H9 (cell line): ENCODE results near the gene TCF4. TPM values are rescaled to one million over a fixed set of nuclear protein-coding genes. Genes with fewer than 3 reads are reported as not detected.

Source experiments
- DNase-seq: peaks from one replicate; pipeline ENCODE4 v3.0.0-alpha.2; 2017
- H2AFZ ChIP-seq: one replicate; pipeline ENCODE4 v1.6.1; 2013; ENCODE audit warnings: mild to moderate bottlenecking, low read length, control low read depth, moderate library complexity
- H2AK5ac ChIP-seq: 2 replicates; pipeline ENCODE4 v1.6.1; 2013; ENCODE audit warnings: low read length, control low read depth, mixed read lengths; ENCODE audit not compliant: insufficient read length
- H2BK120ac ChIP-seq: one replicate; pipeline ENCODE4 v1.6.1; 2013; ENCODE audit warnings: low read depth, mild to moderate bottlenecking, low read length, control low read depth, inconsistent platforms; ENCODE audit not compliant: poor library complexity, severe bottlenecking
- H2BK12ac ChIP-seq: 2 replicates; pipeline ENCODE4 v1.6.1; 2013; ENCODE audit warnings: low read length, control low read depth, mixed read lengths, low read depth; ENCODE audit not compliant: insufficient read length
- H2BK15ac ChIP-seq: 2 replicates; pipeline ENCODE4 v1.6.1; 2013; ENCODE audit warnings: low read depth, low read length, control low read depth
- H2BK20ac ChIP-seq: one replicate; pipeline ENCODE4 v1.6.1; 2013; ENCODE audit warnings: low read depth, mild to moderate bottlenecking, low read length, control low read depth, inconsistent platforms; ENCODE audit not compliant: poor library complexity, severe bottlenecking
- H2BK5ac ChIP-seq: 2 replicates; pipeline ENCODE4 v1.6.1; 2013; ENCODE audit warnings: low read length, control low read depth, mixed read lengths; ENCODE audit not compliant: insufficient read length
- H3K14ac ChIP-seq: 2 replicates; pipeline ENCODE4 v1.6.1; 2013; ENCODE audit warnings: low read length, control low read depth; ENCODE audit not compliant: insufficient read depth
- H3K18ac ChIP-seq: 2 replicates; pipeline ENCODE4 v1.6.1; 2013; ENCODE audit warnings: low read depth, mild to moderate bottlenecking, mixed read lengths, low read length, control low read depth; ENCODE audit not compliant: insufficient read length
- H3K23ac ChIP-seq: 2 replicates; pipeline ENCODE4 v1.6.1; 2013; ENCODE audit warnings: low read length, control low read depth, mixed read lengths, low read depth; ENCODE audit not compliant: insufficient read length
- H3K23me2 ChIP-seq: 2 replicates; pipeline ENCODE4 v1.6.1; 2013; ENCODE audit warnings: low read depth, mild to moderate bottlenecking, mixed read lengths, low read length, control low read depth; ENCODE audit not compliant: insufficient read length, poor library complexity, severe bottlenecking
- H3K27ac ChIP-seq: 2 replicates; pipeline ENCODE4 v1.5.1; 2013; ENCODE audit warnings: low read length, control low read depth, mixed read lengths, low read depth; ENCODE audit not compliant: insufficient read length
- H3K27me3 ChIP-seq: 2 replicates; pipeline ENCODE4 v1.6.1; 2013; ENCODE audit warnings: low read length, control low read depth, inconsistent platforms; ENCODE audit not compliant: insufficient read depth
- H3K4ac ChIP-seq: 2 replicates; pipeline ENCODE4 v1.6.1; 2013; ENCODE audit warnings: low read depth, mild to moderate bottlenecking, control low read depth, inconsistent platforms, low read length, moderate library complexity
- H3K4me1 ChIP-seq: 2 replicates; pipeline ENCODE4 v1.6.1; 2013; ENCODE audit warnings: low read length, control low read depth, inconsistent platforms; ENCODE audit not compliant: insufficient read depth
- H3K4me2 ChIP-seq: 2 replicates; pipeline ENCODE4 v1.6.1; 2013; ENCODE audit warnings: low read length, control low read depth, mixed read lengths; ENCODE audit not compliant: insufficient read length, insufficient read depth
- H3K56ac ChIP-seq: 2 replicates; pipeline ENCODE4 v1.6.1; 2013; ENCODE audit warnings: low read depth, mild to moderate bottlenecking, mixed read lengths, low read length, control low read depth; ENCODE audit not compliant: insufficient read length
- H3K79me1 ChIP-seq: 2 replicates; pipeline ENCODE4 v1.6.1; 2013; ENCODE audit warnings: low read depth, mild to moderate bottlenecking, moderate library complexity, low read length, control low read depth, inconsistent platforms; ENCODE audit not compliant: insufficient read depth, poor library complexity, severe bottlenecking
- H3K79me2 ChIP-seq: 2 replicates; pipeline ENCODE4 v1.6.1; 2013; ENCODE audit warnings: low read length, control low read depth, inconsistent platforms; ENCODE audit not compliant: insufficient read depth
- H3K9ac ChIP-seq: 2 replicates; pipeline ENCODE4 v1.6.1; 2013; ENCODE audit warnings: low read length, control low read depth, mixed read lengths; ENCODE audit not compliant: insufficient read length; ENCODE audit errors: extremely low read depth
- H3K9me3 ChIP-seq: one replicate; pipeline ENCODE4 v1.6.1; 2013; ENCODE audit warnings: low read depth, low read length, inconsistent platforms; ENCODE audit not compliant: control insufficient read depth
- H3T11ph ChIP-seq: one replicate; pipeline ENCODE4 v1.6.1; 2013; ENCODE audit warnings: mild to moderate bottlenecking, low read length, control low read depth, inconsistent platforms
- H4K20me1 ChIP-seq: one replicate; pipeline ENCODE4 v1.6.1; 2013; ENCODE audit not compliant: control insufficient read depth, insufficient read length, insufficient read depth
- H4K5ac ChIP-seq: 2 replicates; pipeline ENCODE4 v1.6.1; 2013; ENCODE audit warnings: low read depth, mild to moderate bottlenecking, mixed read lengths, low read length, control low read depth; ENCODE audit not compliant: insufficient read length
- H4K8ac ChIP-seq: replicated peaks from 2 replicates; pipeline ENCODE4 v1.6.1; 2013; ENCODE audit warnings: low read length, control low read depth, mixed read lengths, low read depth; ENCODE audit not compliant: insufficient read length
- H4K91ac ChIP-seq: 2 replicates; pipeline ENCODE4 v1.6.1; 2013; ENCODE audit warnings: low read depth, mild to moderate bottlenecking, moderate library complexity, mixed read lengths, low read length, control low read depth; ENCODE audit not compliant: insufficient read length
- H3K27ac Mint-ChIP-seq, 3 experiments: 2 replicates in 2 of 3; 3 replicates in 1 of 3; pipeline ENCODE4 v1.8.0; 2020 to 2021; ENCODE audit warnings: mixed read lengths in 3 of 3, mild to moderate bottlenecking in 1 of 3, moderate library complexity in 1 of 3
- H3K27me3 Mint-ChIP-seq: 2 replicates; pipeline ENCODE4 v1.8.0; 2021; ENCODE audit warnings: low read depth, mild to moderate bottlenecking, moderate library complexity, mixed read lengths
- H3K36me3 Mint-ChIP-seq, 3 experiments: 2 replicates in 2 of 3; 3 replicates in 1 of 3; pipeline ENCODE4 v1.8.0; 2020 to 2021; ENCODE audit warnings: low read depth in 3 of 3, mixed read lengths in 3 of 3; ENCODE audit not compliant: insufficient read depth in 1 of 3
- H3K4me1 Mint-ChIP-seq, 2 experiments: 2 replicates each; pipeline ENCODE4 v1.8.0; 2020; ENCODE audit warnings: mixed read lengths in 2 of 2
- H3K4me3 Mint-ChIP-seq, 2 experiments: 2 replicates in 1 of 2; 3 replicates in 1 of 2; pipeline ENCODE4 v1.8.0; 2020 to 2021; ENCODE audit warnings: mild to moderate bottlenecking in 2 of 2, mixed read lengths in 2 of 2, moderate library complexity in 1 of 2
- H3K9me3 Mint-ChIP-seq, 2 experiments: 2 replicates in 1 of 2; 3 replicates in 1 of 2; pipeline ENCODE4 v1.8.0; 2020; ENCODE audit warnings: mild to moderate bottlenecking in 2 of 2, mixed read lengths in 2 of 2, moderate library complexity in 1 of 2
- CTCF ChIP-seq: fragments of 200-600 bp; sonication (generic); conservative IDR thresholded peaks from 3 replicates; pipeline ENCODE4 v1.8.0; 2021; ENCODE audit warnings: antibody characterized with exemption, mild to moderate bottlenecking
- WGBS: extraction: QIAGEN DNeasy Blood & Tissue Kit; methylation state at CpG from one replicate; pipeline ENCODE4 v1.1.7; 2013; ENCODE audit warnings: missing lambda C conversion rate, low lambda C conversion rate, mixed read lengths; ENCODE audit not compliant: insufficient read length; ENCODE audit errors: extremely low coverage; 5-methylcytosine and 5-hydroxymethylcytosine counted together
- total RNA-seq: library from RNA; stranded (reverse); gene quantifications from 2 replicates; pipeline ENCODE4 v1.2.1, GENCODE V29; 2021

TCF4 gene
- total RNA-seq, 1 experiment from 2014 or later = 99.4 TPM

DNA sequence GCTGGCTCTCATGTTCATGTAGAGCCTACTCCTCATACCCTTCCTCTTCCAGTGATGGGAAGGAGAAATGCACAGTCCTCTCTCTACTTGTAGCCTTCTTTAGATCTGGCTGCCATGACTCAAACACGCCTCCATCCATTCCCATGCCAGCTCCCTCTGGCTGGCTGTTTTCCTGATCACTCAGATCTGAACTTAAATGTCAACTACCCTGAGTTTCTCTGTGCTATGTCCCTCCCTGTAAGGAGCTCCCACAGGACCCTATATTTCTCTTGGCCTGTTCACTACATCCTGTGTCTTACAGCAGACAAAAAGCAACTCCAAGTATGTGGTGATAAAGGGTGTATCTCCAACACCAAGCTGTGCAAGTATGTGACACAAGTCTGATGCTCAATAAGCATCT lies 152.4 kb downstream of the TCF4 start:
- Mint-ChIP-seq H3K4me3 (no peak overlapping the region), H3K4me1 (peaks cover 46 to 47% of the 10 kb centered on the region in 2 experiments), H3K27ac (peak overlapping the region in 1 of 3 experiments; percentile 85; a peak in 1 of 7 replicates), H3K9me3 (no peaks in the 10 kb centered on the region), H3K27me3 (no peaks in the 10 kb centered on the region), H3K36me3 (peaks cover 4 to 8% (median 8%) of the 10 kb centered on the region in 3 experiments)
- Histone ChIP-seq H2BK15ac (no peak overlapping the region), H2BK5ac (no peak overlapping the region), H4K8ac (no peak overlapping the region), H2BK12ac (no peak overlapping the region), H3K4me2 (no peak overlapping the region), H2BK20ac (no peak overlapping the region), H3K23ac (no peak overlapping the region), H3K27me3 (no peaks in the 10 kb centered on the region), H3K27ac (no peak overlapping the region), H2BK120ac (no peak overlapping the region), H2AK5ac (no peak overlapping the region), H4K20me1 (no peaks in the 10 kb centered on the region), H3K56ac (no peak overlapping the region), H3K14ac (no peak overlapping the region), H2AFZ (no peak overlapping the region), H3K9ac (no peak overlapping the region), H3K4me1 (peaks cover 12% of the 10 kb centered on the region), H4K5ac (no peak overlapping the region), H3K79me2 (peaks cover 12% of the 10 kb centered on the region; the same call in 1 of the 2 replicates), H3T11ph (no peak overlapping the region), H3K18ac (no peak overlapping the region), H3K9me3 (no peaks in the 10 kb centered on the region), H3K23me2 (no peaks in the 10 kb centered on the region), H3K79me1 (peaks cover 6% of the 10 kb centered on the region), H4K91ac (no peak overlapping the region), H3K4ac (no peak overlapping the region)
- DNase-seq = no peak
- WGBS = no CpG with 5 or more reads among the region's 1 CpG
- no peak for TF ChIP-seq CTCF
